ENCODE measurements around the gene TMEM54.
"Not testable (repeated sequence)": the region's sequence is repeated elsewhere in the genome, so short reads cannot be mapped to it uniquely, and the experiment has no call there.

TMEM54 gene

GRCh38 chr1:32919811-32920733 lies 18.9 kb upstream of the TMEM54 start:
- DNase-seq (ENCODE audit: extremely low read depth in 1 of 2, low read depth in 1 of 2): no peak

- no peak for DNase-seq (ENCODE audit: extremely low read depth in 1 of 2, low read depth in 1 of 2)
Measured at GRCh38 chr1:32918179-32918578, 17.0 kb upstream of the TMEM54 start.

- no peak for DNase-seq (ENCODE audit: extremely low read depth in 1 of 2, low read depth in 1 of 2)
Measured at GRCh38 chr1:32917521-32917920, 16.3 kb upstream of the TMEM54 start.

- DNase-seq (ENCODE audit: extremely low read depth in 1 of 2, low read depth in 1 of 2): no peak
Measured at GRCh38 chr1:32915766-32916706, 14.8 kb upstream of the TMEM54 start.

GRCh38 chr1:32910319-32910718 lies 9.1 kb upstream of the TMEM54 start:
- no peak for DNase-seq (ENCODE audit: extremely low read depth in 1 of 2, low read depth in 1 of 2)

GRCh38 chr1:32907435-32907834 lies 6.2 kb upstream of the TMEM54 start:
- DNase-seq (ENCODE audit: extremely low read depth in 1 of 2, low read depth in 1 of 2): no peak

GRCh38 chr1:32906654-32907053 lies 5.5 kb upstream of the TMEM54 start:
- DNase-seq (ENCODE audit: extremely low read depth in 1 of 2, low read depth in 1 of 2): no peak

GRCh38 chr1:32905588-32905987 lies 4.4 kb upstream of the TMEM54 start:
- not testable (repeated sequence) for DNase-seq (ENCODE audit: extremely low read depth in 1 of 2, low read depth in 1 of 2)

GRCh38 chr1:32904797-32905196 lies 3.6 kb upstream of the TMEM54 start:
- no peak for DNase-seq (ENCODE audit: extremely low read depth in 1 of 2, low read depth in 1 of 2)

- DNase-seq (ENCODE audit: extremely low read depth in 1 of 2, low read depth in 1 of 2): no peak
Measured at GRCh38 chr1:32903991-32904785, 3.0 kb upstream of the TMEM54 start.

GRCh38 chr1:32902535-32902920 lies 1.3 kb upstream of the TMEM54 start:
- DNase-seq (ENCODE audit: extremely low read depth in 1 of 2, low read depth in 1 of 2): no peak

- DNase-seq (ENCODE audit: extremely low read depth in 1 of 2, low read depth in 1 of 2): no peak
Measured at GRCh38 chr1:32901823-32902534, 790 bp upstream of the TMEM54 start.

GRCh38 chr1:32900371-32900955 lies 726 bp downstream of the TMEM54 start:
- no peak for DNase-seq (ENCODE audit: extremely low read depth in 1 of 2, low read depth in 1 of 2)

- no peak for DNase-seq (ENCODE audit: extremely low read depth in 1 of 2, low read depth in 1 of 2)
Measured at GRCh38 chr1:32899586-32900296, 1.4 kb downstream of the TMEM54 start.

GRCh38 chr1:32898958-32899357 lies 2.2 kb downstream of the TMEM54 start:
- DNase-seq (ENCODE audit: extremely low read depth in 1 of 2, low read depth in 1 of 2): no peak

GRCh38 chr1:32898056-32898455 lies 3.1 kb downstream of the TMEM54 start:
- DNase-seq (ENCODE audit: extremely low read depth in 1 of 2, low read depth in 1 of 2): no peak

GRCh38 chr1:32897082-32898049 lies 3.8 kb downstream of the TMEM54 start:
- DNase-seq (ENCODE audit: extremely low read depth in 1 of 2, low read depth in 1 of 2): no peak

- DNase-seq (ENCODE audit: extremely low read depth in 1 of 2, low read depth in 1 of 2): no peak
Measured at GRCh38 chr1:32896451-32896850, 4.7 kb downstream of the TMEM54 start.

Measured in activated CD8-positive, alpha-beta memory T cell treated with anti-CD3 and anti-CD28 coated beads for 1 hour (primary cell).